HG02763 (cell line): ENCODE measurements around the gene FBXL7.

Experiments used
- ATAC-seq: cut with Tn5 transposase; IDR thresholded peaks from one replicate; pipeline ENCODE4 v1.9.1; 2021; ENCODE audit warnings: mild to moderate bottlenecking, moderate library complexity; ENCODE audit not compliant: unreplicated experiment

FBXL7 gene

GRCh38 chr5:15740383-15740782 is 240.4 kb downstream of the FBXL7 start:
- ATAC-seq = no peak

GRCh38 chr5:15741591-15741990 is 241.6 kb downstream of the FBXL7 start:
- ATAC-seq = no peak

DNA sequence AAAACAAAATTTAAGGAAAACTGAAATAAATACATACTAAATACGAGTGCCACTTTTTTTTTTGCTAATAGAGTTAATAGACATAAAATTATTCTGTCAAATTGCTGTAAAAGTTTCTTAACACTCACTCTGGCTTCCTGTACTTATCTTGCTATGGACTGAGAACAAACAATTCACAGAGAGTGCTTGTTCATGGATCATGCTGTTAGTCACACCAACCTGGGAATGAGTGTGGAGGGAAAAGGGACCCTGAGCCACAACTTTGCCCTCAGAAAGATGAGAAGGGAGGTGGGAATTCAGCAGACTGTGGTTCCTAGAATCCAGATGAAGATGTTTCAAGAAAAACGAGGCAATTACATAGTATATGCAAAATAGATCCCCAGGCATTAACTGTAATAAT is 246.9 kb downstream of the FBXL7 start:
- ATAC-seq = no peak

DNA sequence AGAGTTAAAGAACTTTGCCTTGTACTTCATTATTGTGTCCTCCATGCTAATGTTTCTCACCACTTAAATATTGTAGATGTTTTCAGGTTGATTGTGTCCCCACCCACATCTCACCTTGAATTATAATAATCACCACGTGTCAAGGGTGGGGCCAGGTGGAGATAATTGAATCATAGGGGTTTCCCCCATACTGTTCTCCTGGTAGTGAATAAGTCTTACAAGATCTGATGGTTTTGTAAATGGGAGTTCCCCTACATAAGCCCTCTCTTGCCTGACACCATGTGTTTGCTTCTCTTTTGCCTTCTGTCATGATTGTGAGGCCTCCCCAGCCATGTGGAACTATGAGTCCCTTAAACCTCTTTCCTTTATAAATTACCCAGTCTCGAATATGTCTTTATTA is 248.3 kb downstream of the FBXL7 start:
- ATAC-seq = no peak

GRCh38 chr5:15752663-15753285 is 252.8 kb downstream of the FBXL7 start:
- ATAC-seq = no peak

DNA sequence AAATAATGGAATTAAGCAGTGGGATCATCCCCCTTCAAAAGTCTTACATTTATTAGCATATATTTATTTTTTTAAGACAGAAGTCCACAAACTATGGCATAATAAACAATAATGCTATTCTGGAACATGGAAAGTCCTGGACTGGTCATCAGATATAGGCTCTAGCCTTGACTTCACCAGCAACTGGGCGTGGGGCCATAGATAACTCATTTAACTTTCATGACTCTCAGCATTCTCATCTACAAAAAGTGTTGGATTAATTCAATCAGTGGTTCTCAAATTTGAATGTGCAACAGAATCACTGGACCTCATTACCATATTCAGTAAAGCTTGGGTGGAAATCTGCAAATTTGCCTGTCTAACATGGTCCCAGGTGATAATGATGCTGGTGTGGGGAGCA is 253.8 kb downstream of the FBXL7 start:
- ATAC-seq = no peak

DNA sequence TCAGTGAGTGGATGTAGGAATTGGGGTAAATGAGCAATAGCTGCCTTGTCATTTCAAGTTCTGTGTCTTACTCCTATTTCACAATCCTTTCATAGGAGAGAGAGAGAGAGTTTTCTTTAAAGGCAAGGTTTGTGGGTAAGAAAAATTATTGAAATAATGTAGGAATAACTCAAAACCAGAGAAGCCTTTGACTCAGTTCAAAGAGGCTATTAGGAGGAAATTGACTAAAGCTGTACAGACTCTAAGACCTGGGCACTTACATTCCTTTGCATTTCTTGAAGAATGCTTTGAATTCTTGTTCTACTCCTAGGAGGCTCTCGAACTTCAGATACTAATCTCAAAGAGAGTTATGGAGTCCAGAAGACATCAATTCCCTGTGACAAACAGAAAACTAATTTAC is 257.1 kb downstream of the FBXL7 start:
- no peak for ATAC-seq

DNA sequence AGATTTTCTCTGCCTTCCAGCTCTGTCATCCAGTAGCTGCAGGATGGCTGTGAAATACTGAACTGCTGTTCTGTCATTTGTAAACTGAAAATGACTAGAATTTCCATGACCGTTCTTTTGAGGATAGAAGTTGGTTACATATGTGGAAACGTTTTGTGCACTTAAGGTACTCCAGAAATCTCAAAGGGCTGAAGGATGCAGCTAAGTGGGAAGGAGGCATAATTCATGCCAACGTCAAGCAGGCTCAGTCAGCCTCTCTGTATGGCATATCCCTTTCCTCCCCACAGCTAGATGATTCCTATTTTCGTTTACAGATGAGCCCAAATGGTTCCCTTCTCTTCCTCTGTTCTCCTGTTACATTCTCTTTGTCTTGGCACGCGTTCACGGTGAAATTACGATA is 257.6 kb downstream of the FBXL7 start:
- ATAC-seq = no peak

GRCh38 chr5:15762668-15763067 is 262.7 kb downstream of the FBXL7 start:
- no peak for ATAC-seq

GRCh38 chr5:15763754-15764153 is 263.8 kb downstream of the FBXL7 start:
- ATAC-seq = no peak

DNA sequence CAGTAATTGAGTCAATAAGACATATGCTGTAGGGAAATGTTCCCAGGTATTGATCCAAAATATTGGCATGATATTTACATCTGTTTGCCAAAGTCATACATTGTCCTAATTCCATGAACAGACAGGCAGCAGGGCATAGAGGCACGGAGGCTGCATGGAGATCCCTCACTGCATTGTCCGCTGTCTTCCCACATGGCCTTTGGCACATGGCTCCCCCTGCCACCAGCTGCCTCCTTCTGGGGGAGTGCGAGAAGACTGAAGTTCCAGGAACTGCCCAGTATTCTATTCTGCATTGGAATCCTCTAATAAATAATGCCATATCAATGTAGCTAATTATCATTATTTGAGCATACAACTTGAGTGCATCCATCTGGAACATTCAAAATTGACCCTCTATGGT is 269.0 kb downstream of the FBXL7 start:
- no peak for ATAC-seq

- ATAC-seq = no peak
Measured at GRCh38 chr5:15772131-15772530, 272.2 kb downstream of the FBXL7 start.

GRCh38 chr5:15774632-15775031 is 274.7 kb downstream of the FBXL7 start:
- no peak for ATAC-seq

DNA sequence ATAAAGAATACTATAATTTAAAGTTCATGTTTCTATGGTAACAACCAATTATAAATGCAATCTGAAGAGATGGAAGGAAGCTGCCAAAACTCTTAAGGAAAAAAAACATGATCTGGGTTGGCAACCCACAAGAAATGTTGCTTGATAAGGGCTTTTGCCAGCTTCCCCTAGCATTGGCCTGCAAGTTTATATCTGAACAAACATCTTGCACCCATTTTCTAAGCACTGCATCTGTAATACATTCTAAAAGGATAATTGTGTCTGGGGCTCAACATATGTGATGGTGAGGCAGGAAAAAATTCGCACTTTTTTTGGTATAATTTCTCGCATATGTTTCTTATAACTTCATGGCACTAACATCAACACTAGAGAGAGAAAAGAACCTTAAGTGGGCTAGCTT is 276.4 kb downstream of the FBXL7 start:
- ATAC-seq = no peak

DNA sequence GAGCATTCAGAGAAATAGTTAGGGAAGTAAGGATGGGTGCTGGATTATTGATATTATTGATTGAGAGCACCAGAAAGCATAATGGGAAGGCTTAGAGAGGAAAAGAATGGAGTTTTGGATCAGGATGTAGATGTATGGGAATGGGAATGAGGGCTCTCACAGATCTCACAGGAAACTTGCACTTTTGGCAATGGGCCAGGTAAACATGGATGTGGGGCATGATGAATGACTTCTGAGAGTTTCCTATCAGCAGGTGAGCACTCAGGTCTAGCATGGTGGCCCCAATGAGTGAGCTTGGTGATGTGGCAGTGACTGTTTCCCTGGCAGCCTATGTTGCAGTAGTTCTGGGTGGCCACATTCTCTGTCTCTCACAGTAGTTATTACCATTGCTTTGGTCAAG is 283.8 kb downstream of the FBXL7 start:
- ATAC-seq = no peak

- no peak for ATAC-seq
Measured at GRCh38 chr5:15785531-15785981, 285.6 kb downstream of the FBXL7 start.

- ATAC-seq = no peak
Measured at GRCh38 chr5:15786326-15786725, 286.3 kb downstream of the FBXL7 start.

- ATAC-seq = no peak
Measured at GRCh38 chr5:15786884-15787283, 286.9 kb downstream of the FBXL7 start.

DNA sequence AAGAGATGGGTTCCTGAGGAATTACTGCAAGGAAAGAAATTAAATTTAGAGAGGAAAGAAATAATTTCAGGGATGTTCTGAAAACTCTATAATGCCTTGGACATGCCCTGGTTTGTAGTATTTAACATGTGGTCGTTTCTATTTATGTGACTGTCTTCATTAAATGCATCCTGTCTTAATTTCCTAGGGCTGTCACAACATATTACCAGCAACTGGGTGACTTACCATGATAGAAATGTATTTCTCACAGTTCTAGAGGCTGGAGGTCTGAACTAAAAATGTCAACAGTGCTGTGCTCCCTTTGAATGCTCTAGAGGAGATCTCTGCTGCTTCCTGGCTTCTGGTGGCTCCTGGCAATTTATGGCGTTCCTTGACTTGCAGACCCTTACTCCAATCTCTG is 287.7 kb downstream of the FBXL7 start:
- no peak for ATAC-seq

- ATAC-seq = no peak
Measured at GRCh38 chr5:15789642-15790041, 289.7 kb downstream of the FBXL7 start.

- ATAC-seq = no peak
Measured at GRCh38 chr5:15790446-15791018, 290.6 kb downstream of the FBXL7 start.

- ATAC-seq = no peak
Measured at GRCh38 chr5:15791274-15791673, 291.3 kb downstream of the FBXL7 start.

DNA sequence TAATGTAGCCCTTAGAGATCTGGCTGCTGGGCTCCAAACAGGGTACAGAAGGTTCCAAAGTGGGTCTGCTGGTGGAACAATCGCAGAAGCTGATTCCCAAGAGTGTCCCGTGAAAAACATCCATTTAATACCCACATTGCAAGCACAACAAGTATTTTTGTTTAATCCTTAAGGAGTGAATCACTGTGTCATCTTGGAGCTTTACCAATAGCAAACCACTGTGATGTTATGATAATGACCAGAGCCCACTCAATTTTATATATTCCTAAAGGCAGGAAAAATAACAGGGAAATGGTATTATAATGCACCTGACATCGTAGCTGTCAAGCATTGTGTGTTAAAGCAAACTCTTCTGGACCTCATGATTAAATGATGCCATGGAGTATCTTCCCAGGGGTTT is 291.9 kb downstream of the FBXL7 start:
- ATAC-seq = no peak
